Urinary bladder (tissue), 4 donors: ENCODE results near the gene CEP95. TPM values are rescaled to one million over a fixed set of nuclear protein-coding genes. Genes with fewer than 3 reads are reported as not detected.
A peak's percentile ranks its signal among the peaks of the same experiment; 100 is the strongest.

ENCODE experiments used
- DNase-seq: peaks from one replicate; pipeline ENCODE4 v3.0.0-alpha.2; 2015; ENCODE audit errors: extremely low spot score
- H3K27ac ChIP-seq: one replicate; pipeline ENCODE4 v1.5.1; 2013; ENCODE audit warnings: low read depth, mild to moderate bottlenecking, moderate library complexity
- H3K36me3 ChIP-seq: one replicate; pipeline ENCODE4 v1.6.1; 2013; ENCODE audit warnings: mild to moderate bottlenecking, moderate library complexity; ENCODE audit not compliant: insufficient read depth
- H3K4me1 ChIP-seq: one replicate; pipeline ENCODE4 v1.6.1; 2013; ENCODE audit warnings: mild to moderate bottlenecking, moderate library complexity; ENCODE audit not compliant: insufficient read depth
- H3K4me3 ChIP-seq: one replicate; pipeline ENCODE4 v1.5.1; 2013; ENCODE audit warnings: low read depth, low read length
- WGBS: extraction: QIAGEN DNeasy Blood & Tissue Kit; methylation state at CpG from one replicate; pipeline ENCODE4 v1.1.7; 2013; 5-methylcytosine and 5-hydroxymethylcytosine counted together
- polyA plus RNA-seq: library from polyadenylated mRNA; stranded (reverse); fragments of 200-250 nt; gene quantifications from one replicate; pipeline ENCODE4 v1.2.3, GENCODE V29; 2013
- total RNA-seq: library from RNA; depleted of rRNA; stranded (reverse); fragments of >200 nt; gene quantifications from one replicate; pipeline ENCODE4 v1.2.3, GENCODE V29; 2014
- donor health status: healthy with polysubstance abuse.
- donor health status: healthy.

The CEP95 gene
- total and polyA plus RNA-seq, 2 donors = 26.7 to 105 TPM

GRCh38 chr17:64540118-64540776 lies 33.5 kb downstream of the CEP95 start:
- Histone ChIP-seq H3K4me1 (no peaks in the 10 kb centered on the region), H3K36me3 (peaks cover 4% of the 10 kb centered on the region), H3K27ac (no peak overlapping the region), H3K4me3 (no peak overlapping the region)
- WGBS = 92% methylated on average over 5 of the region's 5 CpGs
- DNase-seq = no peak

GRCh38 chr17:64544742-64545141 lies 38.0 kb downstream of the CEP95 start:
- no peaks in the 10 kb centered on the region for H3K4me1 ChIP-seq
- WGBS = 92% methylated on average over 2 of the region's 2 CpGs
- no peak overlapping the region for H3K4me3 ChIP-seq
- DNase-seq = no peak
- H3K36me3 ChIP-seq = peaks cover 9% of the 10 kb centered on the region
- no peak overlapping the region for H3K27ac ChIP-seq

GRCh38 chr17:64546716-64547115 lies 39.9 kb downstream of the CEP95 start:
- no peak overlapping the region for H3K27ac ChIP-seq
- no peak overlapping the region for H3K4me3 ChIP-seq
- no peaks in the 10 kb centered on the region for H3K4me1 ChIP-seq
- 89% methylated on average over 7 of the region's 7 CpGs for WGBS
- DNase-seq = no peak
- H3K36me3 ChIP-seq = peaks cover 9% of the 10 kb centered on the region

- H3K36me3 ChIP-seq = peaks cover 9% of the 10 kb centered on the region
- H3K4me3 ChIP-seq = no peak overlapping the region
- no peak for DNase-seq
- no peaks in the 10 kb centered on the region for H3K4me1 ChIP-seq
- WGBS = 80% methylated on average over 10 of the region's 10 CpGs
- H3K27ac ChIP-seq = no peak overlapping the region
These were observed 40.5 kb downstream of the CEP95 start for GRCh38 chr17:64547319-64547718.

- Histone ChIP-seq H3K27ac (no peak overlapping the region), H3K4me1 (no peaks in the 10 kb centered on the region), H3K4me3 (no peak overlapping the region), H3K36me3 (peaks cover 9% of the 10 kb centered on the region)
- 40% methylated on average over 5 of the region's 5 CpGs for WGBS
- no peak for DNase-seq
These were observed 44.7 kb downstream of the CEP95 start for GRCh38 chr17:64551461-64551860.

- Histone ChIP-seq H3K4me3 (no peak overlapping the region), H3K4me1 (no peaks in the 10 kb centered on the region), H3K36me3 (peaks cover 3% of the 10 kb centered on the region), H3K27ac (no peak overlapping the region)
- DNase-seq = no peak
These were observed 47.4 kb downstream of the CEP95 start for GRCh38 chr17:64554028-64554637.

GRCh38 chr17:64555281-64555680 lies 48.5 kb downstream of the CEP95 start:
- H3K4me3 ChIP-seq = no peak overlapping the region
- H3K4me1 ChIP-seq = no peaks in the 10 kb centered on the region
- no peak overlapping the region for H3K27ac ChIP-seq
- DNase-seq = no peak
- WGBS = 85% methylated on average over 4 of the region's 4 CpGs
- H3K36me3 ChIP-seq = peaks cover 3% of the 10 kb centered on the region

GRCh38 chr17:64564098-64564497 lies 57.3 kb downstream of the CEP95 start:
- 97% methylated on average over 1 of the region's 1 CpG for WGBS
- Histone ChIP-seq H3K27ac (no peak overlapping the region), H3K36me3 (no peaks in the 10 kb centered on the region), H3K4me3 (no peak overlapping the region), H3K4me1 (no peaks in the 10 kb centered on the region)
- DNase-seq = no peak

GRCh38 chr17:64565563-64565962 lies 58.8 kb downstream of the CEP95 start:
- DNase-seq = no peak
- H3K4me3 ChIP-seq = no peak overlapping the region
- H3K4me1 ChIP-seq = no peaks in the 10 kb centered on the region
- H3K27ac ChIP-seq = no peak overlapping the region
- H3K36me3 ChIP-seq = no peaks in the 10 kb centered on the region

GRCh38 chr17:64571746-64572145 lies 65.0 kb downstream of the CEP95 start:
- Histone ChIP-seq H3K27ac (no peak overlapping the region), H3K4me1 (no peaks in the 10 kb centered on the region), H3K36me3 (no peaks in the 10 kb centered on the region), H3K4me3 (no peak overlapping the region)
- 72% methylated on average over 6 of the region's 6 CpGs for WGBS
- no peak for DNase-seq

- peak overlapping the region; percentile 29 for H3K27ac ChIP-seq
- no peak for DNase-seq
- H3K4me1 ChIP-seq = no peaks in the 10 kb centered on the region
- WGBS = 49% methylated on average over 3 of the region's 3 CpGs
- H3K4me3 ChIP-seq = no peak overlapping the region
- no peaks in the 10 kb centered on the region for H3K36me3 ChIP-seq
These were observed 65.9 kb downstream of the CEP95 start for GRCh38 chr17:64572682-64573154.

GRCh38 chr17:64573214-64573613 lies 66.4 kb downstream of the CEP95 start:
- Histone ChIP-seq H3K4me1 (no peaks in the 10 kb centered on the region), H3K4me3 (no peak overlapping the region), H3K36me3 (peaks cover 2% of the 10 kb centered on the region), H3K27ac (no peak overlapping the region)
- no peak for DNase-seq

GRCh38 chr17:64574646-64575045 lies 67.9 kb downstream of the CEP95 start:
- WGBS = 86% methylated on average over 1 of the region's 1 CpG
- no peaks in the 10 kb centered on the region for H3K4me1 ChIP-seq
- H3K36me3 ChIP-seq = peaks cover 3% of the 10 kb centered on the region
- no peak overlapping the region for H3K4me3 ChIP-seq
- H3K27ac ChIP-seq = no peak overlapping the region
- DNase-seq = no peak

- DNase-seq = no peak
- Histone ChIP-seq H3K4me1 (no peaks in the 10 kb centered on the region), H3K36me3 (peaks cover 3% of the 10 kb centered on the region), H3K4me3 (no peak overlapping the region), H3K27ac (no peak overlapping the region)
- WGBS = 95% methylated on average over 3 of the region's 3 CpGs
These were observed 68.7 kb downstream of the CEP95 start for GRCh38 chr17:64575431-64575830.
